ENCODE data around the gene PHAF1.

PHAF1 gene

GRCh38 chr16:67186550-67186950, 76.8 kb downstream of the PHAF1 start:
- Histone ChIP-seq H3K4me1 (ENCODE audit: control insufficient read depth in 1 of 2, insufficient read depth in 2 of 2, low read length in 2 of 2) (peaks cover 9 to 34% of the 10 kb centered on the region in 2 donors), H3K27me3 (ENCODE audit: low read depth, low read length) (no peaks in the 10 kb centered on the region), H3K36me3 (ENCODE audit: control insufficient read depth in 1 of 2, insufficient read depth in 2 of 2, low read length in 2 of 2) (no peaks in the 10 kb centered on the region), H3K9me3 (ENCODE audit: control insufficient read depth in 1 of 2, low read length in 2 of 2) (no peaks in the 10 kb centered on the region), H3K27ac (ENCODE audit: low read length) (no peak overlapping the region), H3K4me3 (ENCODE audit: low read depth in 1 of 2, low read length in 2 of 2) (no peak overlapping the region)

GRCh38 chr16:67187175-67187890, 77.6 kb downstream of the PHAF1 start:
- no peak overlapping the region for H3K4me3 ChIP-seq (ENCODE audit: low read depth in 1 of 2, low read length in 2 of 2)
- peaks cover 6 to 34% of the 10 kb centered on the region in 2 donors for H3K4me1 ChIP-seq (ENCODE audit: control insufficient read depth in 1 of 2, insufficient read depth in 2 of 2, low read length in 2 of 2)
- H3K36me3 ChIP-seq (ENCODE audit: control insufficient read depth in 1 of 2, insufficient read depth in 2 of 2, low read length in 2 of 2) = no peaks in the 10 kb centered on the region
- no peaks in the 10 kb centered on the region for H3K9me3 ChIP-seq (ENCODE audit: control insufficient read depth in 1 of 2, low read length in 2 of 2)
- H3K27ac ChIP-seq (ENCODE audit: low read length) = no peak overlapping the region
- no peaks in the 10 kb centered on the region for H3K27me3 ChIP-seq (ENCODE audit: low read depth, low read length)

- H3K4me3 ChIP-seq (ENCODE audit: low read depth in 1 of 2, low read length in 2 of 2) = no peak overlapping the region
- no peaks in the 10 kb centered on the region for H3K9me3 ChIP-seq (ENCODE audit: control insufficient read depth in 1 of 2, low read length in 2 of 2)
- peaks cover 8 to 36% of the 10 kb centered on the region in 2 donors for H3K4me1 ChIP-seq (ENCODE audit: control insufficient read depth in 1 of 2, insufficient read depth in 2 of 2, low read length in 2 of 2)
- H3K27ac ChIP-seq (ENCODE audit: low read length) = no peak overlapping the region
- H3K27me3 ChIP-seq (ENCODE audit: low read depth, low read length) = no peaks in the 10 kb centered on the region
- H3K36me3 ChIP-seq (ENCODE audit: control insufficient read depth in 1 of 2, insufficient read depth in 2 of 2, low read length in 2 of 2) = no peaks in the 10 kb centered on the region
Observed at GRCh38 chr16:67188323-67188722, 78.6 kb downstream of the PHAF1 start.

- H3K36me3 ChIP-seq (ENCODE audit: control insufficient read depth in 1 of 2, insufficient read depth in 2 of 2, low read length in 2 of 2) = peaks cover 1 to 2% of the 10 kb centered on the region in 2 donors
- no peaks in the 10 kb centered on the region for H3K27me3 ChIP-seq (ENCODE audit: low read depth, low read length)
- H3K9me3 ChIP-seq (ENCODE audit: control insufficient read depth in 1 of 2, low read length in 2 of 2) = no peaks in the 10 kb centered on the region
- peaks cover 12 to 40% of the 10 kb centered on the region in 2 donors for H3K4me1 ChIP-seq (ENCODE audit: control insufficient read depth in 1 of 2, insufficient read depth in 2 of 2, low read length in 2 of 2)
- H3K27ac ChIP-seq (ENCODE audit: low read length) = no peak overlapping the region
- no peak overlapping the region for H3K4me3 ChIP-seq (ENCODE audit: low read depth in 1 of 2, low read length in 2 of 2)
Observed at GRCh38 chr16:67188798-67189197, 79.1 kb downstream of the PHAF1 start.

- Histone ChIP-seq H3K36me3 (ENCODE audit: control insufficient read depth in 1 of 2, insufficient read depth in 2 of 2, low read length in 2 of 2) (peaks cover 14% of the 10 kb centered on the region in 2 donors), H3K9me3 (ENCODE audit: control insufficient read depth in 1 of 2, low read length in 2 of 2) (no peaks in the 10 kb centered on the region), H3K27ac (ENCODE audit: low read length) (no peak within 1 kb of the TSS), H3K4me3 (ENCODE audit: low read depth in 1 of 2, low read length in 2 of 2) (no peak within 1 kb of the TSS), H3K4me1 (ENCODE audit: control insufficient read depth in 1 of 2, insufficient read depth in 2 of 2, low read length in 2 of 2) (peaks cover 15 to 36% of the 10 kb centered on the region in 2 donors), H3K27me3 (ENCODE audit: low read depth, low read length) (no peaks in the 10 kb centered on the region)
Observed at GRCh38 chr16:67190041-67190440, 80.3 kb downstream of the PHAF1 start, which contains the start of gene EXOC3L1. Gene EXOC3L1, minus strand, starts transcription at chr16:67190136. Its CDS starts 460 bp downstream, at chr16:67189676.

GRCh38 chr16:67190448-67191399, 81.0 kb downstream of the PHAF1 start:
- Histone ChIP-seq H3K9me3 (ENCODE audit: control insufficient read depth in 1 of 2, low read length in 2 of 2) (no peaks in the 10 kb centered on the region), H3K4me3 (ENCODE audit: low read depth in 1 of 2, low read length in 2 of 2) (no peak overlapping the region), H3K27ac (ENCODE audit: low read length) (no peak overlapping the region), H3K36me3 (ENCODE audit: control insufficient read depth in 1 of 2, insufficient read depth in 2 of 2, low read length in 2 of 2) (peaks cover 21% of the 10 kb centered on the region in 2 donors), H3K27me3 (ENCODE audit: low read depth, low read length) (no peaks in the 10 kb centered on the region), H3K4me1 (ENCODE audit: control insufficient read depth in 1 of 2, insufficient read depth in 2 of 2, low read length in 2 of 2) (peaks cover 15 to 30% of the 10 kb centered on the region in 2 donors)

- no peaks in the 10 kb centered on the region for H3K27me3 ChIP-seq (ENCODE audit: low read depth, low read length)
- peak overlapping the region; percentile 30 to 94 for H3K4me3 ChIP-seq (ENCODE audit: low read depth in 1 of 2, low read length in 2 of 2)
- H3K27ac ChIP-seq (ENCODE audit: low read length) = no peak overlapping the region
- no peaks in the 10 kb centered on the region for H3K9me3 ChIP-seq (ENCODE audit: control insufficient read depth in 1 of 2, low read length in 2 of 2)
- H3K4me1 ChIP-seq (ENCODE audit: control insufficient read depth in 1 of 2, insufficient read depth in 2 of 2, low read length in 2 of 2) = peaks cover 15 to 26% of the 10 kb centered on the region in 2 donors
- H3K36me3 ChIP-seq (ENCODE audit: control insufficient read depth in 1 of 2, insufficient read depth in 2 of 2, low read length in 2 of 2) = peaks cover 28 to 29% of the 10 kb centered on the region in 2 donors
Observed at GRCh38 chr16:67191411-67191994, 81.8 kb downstream of the PHAF1 start.

GRCh38 chr16:67191995-67192681, 82.4 kb downstream of the PHAF1 start, which contains the start of gene E2F4:
Gene E2F4, plus strand, starts transcription at chr16:67192155. Its CDS starts 73 bp downstream, at chr16:67192228.
- no peaks in the 10 kb centered on the region for H3K9me3 ChIP-seq (ENCODE audit: control insufficient read depth in 1 of 2, low read length in 2 of 2)
- no peaks in the 10 kb centered on the region for H3K27me3 ChIP-seq (ENCODE audit: low read depth, low read length)
- peak within 1 kb of the TSS; percentile 94 for H3K4me3 ChIP-seq (ENCODE audit: low read depth in 1 of 2, low read length in 2 of 2)
- H3K4me1 ChIP-seq (ENCODE audit: control insufficient read depth in 1 of 2, insufficient read depth in 2 of 2, low read length in 2 of 2) = peaks cover 15 to 26% of the 10 kb centered on the region in 2 donors
- H3K36me3 ChIP-seq (ENCODE audit: control insufficient read depth in 1 of 2, insufficient read depth in 2 of 2, low read length in 2 of 2) = peaks cover 35% of the 10 kb centered on the region in 2 donors
- H3K27ac ChIP-seq (ENCODE audit: low read length) = peak within 1 kb of the TSS; percentile 88

GRCh38 chr16:67192781-67193361, 83.1 kb downstream of the PHAF1 start:
- Histone ChIP-seq H3K36me3 (ENCODE audit: control insufficient read depth in 1 of 2, insufficient read depth in 2 of 2, low read length in 2 of 2) (peaks cover 42 to 43% of the 10 kb centered on the region in 2 donors), H3K4me1 (ENCODE audit: control insufficient read depth in 1 of 2, insufficient read depth in 2 of 2, low read length in 2 of 2) (peaks cover 15 to 26% of the 10 kb centered on the region in 2 donors), H3K27ac (ENCODE audit: low read length) (peak overlapping the region; percentile 88), H3K27me3 (ENCODE audit: low read depth, low read length) (no peaks in the 10 kb centered on the region), H3K9me3 (ENCODE audit: control insufficient read depth in 1 of 2, low read length in 2 of 2) (no peaks in the 10 kb centered on the region), H3K4me3 (ENCODE audit: low read depth in 1 of 2, low read length in 2 of 2) (peak overlapping the region; percentile 94)

GRCh38 chr16:67193536-67193935, 83.8 kb downstream of the PHAF1 start:
- Histone ChIP-seq H3K4me3 (ENCODE audit: low read depth in 1 of 2, low read length in 2 of 2) (peak overlapping the region; percentile 94), H3K27ac (ENCODE audit: low read length) (peak overlapping the region; percentile 88), H3K9me3 (ENCODE audit: control insufficient read depth in 1 of 2, low read length in 2 of 2) (no peaks in the 10 kb centered on the region), H3K36me3 (ENCODE audit: control insufficient read depth in 1 of 2, insufficient read depth in 2 of 2, low read length in 2 of 2) (peaks cover 46 to 49% of the 10 kb centered on the region in 2 donors), H3K4me1 (ENCODE audit: control insufficient read depth in 1 of 2, insufficient read depth in 2 of 2, low read length in 2 of 2) (peaks cover 15 to 31% of the 10 kb centered on the region in 2 donors), H3K27me3 (ENCODE audit: low read depth, low read length) (no peaks in the 10 kb centered on the region)
